GM12875 (cell line): ENCODE data around the gene CDC5L.

Experiments used
- H3K4me3 ChIP-seq: one replicate; pipeline ENCODE4 v1.5.1; 2011; ENCODE audit warnings: low read depth, low read length, control low read depth
- CTCF ChIP-seq: IDR thresholded peaks from 2 replicates; pipeline ENCODE4 v1.5.1; 2011; ENCODE audit warnings: low read depth, mild to moderate bottlenecking, control low read depth, inconsistent platforms, low read length, moderate library complexity, borderline replicate concordance; ENCODE audit not compliant: insufficient read depth

Gene CDC5L

GRCh38 chr6:44468835-44469234, 81.3 kb downstream of the CDC5L start:
- no peak overlapping the region for H3K4me3 ChIP-seq
- no peak for TF ChIP-seq CTCF

DNA sequence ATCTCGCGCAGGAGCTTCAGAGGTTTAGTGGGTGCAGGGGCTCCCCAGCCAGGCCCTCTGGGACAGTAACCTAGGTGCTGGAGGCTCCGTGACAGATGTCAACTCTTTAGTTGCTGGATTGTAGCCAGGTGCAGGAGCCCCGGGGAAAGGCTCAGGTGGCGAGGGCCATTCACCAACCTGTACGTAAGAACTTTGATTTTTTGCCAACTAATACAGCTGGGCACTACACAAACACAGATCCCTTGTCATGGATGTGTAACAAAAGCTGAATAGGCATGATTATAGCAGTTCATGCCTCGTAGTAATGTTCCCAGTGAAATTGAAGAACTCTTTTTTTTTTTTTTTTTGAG, 82.6 kb downstream of the CDC5L start:
- TF ChIP-seq CTCF = no peak
- no peak overlapping the region for H3K4me3 ChIP-seq

GRCh38 chr6:44470746-44471145, 83.2 kb downstream of the CDC5L start:
- TF ChIP-seq CTCF = no peak
- no peak overlapping the region for H3K4me3 ChIP-seq

DNA sequence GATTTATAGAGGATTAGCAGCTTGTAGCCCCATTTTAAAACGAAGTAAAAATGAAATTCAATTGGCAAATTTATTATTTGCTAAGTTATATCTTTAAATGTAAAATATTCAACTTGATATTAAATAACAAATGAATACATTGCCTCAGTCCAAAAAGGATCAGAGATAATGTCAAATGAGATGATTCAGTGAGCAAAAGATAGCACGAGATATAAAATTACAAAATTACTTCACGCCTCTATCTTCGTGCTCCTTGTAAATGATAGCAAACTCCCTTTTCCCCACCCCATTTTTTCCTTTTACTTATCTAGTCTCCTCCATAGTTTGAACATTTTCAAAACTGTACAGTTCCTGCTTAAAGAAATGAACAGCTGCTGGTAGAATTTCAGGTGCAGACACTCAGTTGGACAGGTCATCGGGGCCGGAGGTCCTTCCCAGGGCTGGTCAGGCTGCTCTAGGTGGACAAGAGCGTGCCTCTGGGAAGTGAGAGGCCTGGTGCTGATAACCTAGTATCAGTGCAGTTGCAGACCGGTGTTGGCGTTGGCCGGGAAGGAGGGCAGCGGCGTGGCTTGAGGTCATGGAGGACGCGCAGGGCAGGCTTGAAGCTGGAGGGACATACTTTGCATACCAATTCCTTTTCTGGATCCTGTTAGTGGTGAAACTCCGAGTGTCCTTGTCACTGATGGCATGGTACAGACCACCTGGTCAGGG, 83.9 kb downstream of the CDC5L start:
- no peak for TF ChIP-seq CTCF

GRCh38 chr6:44472250-44472945, 84.9 kb downstream of the CDC5L start:
- H3K4me3 ChIP-seq = no peak overlapping the region
- no peak for TF ChIP-seq CTCF

More for the DNA sequence above, 83.9 kb downstream of the CDC5L start:
- no peak overlapping the region for H3K4me3 ChIP-seq

- H3K4me3 ChIP-seq = no peak overlapping the region
- no peak for TF ChIP-seq CTCF
Measured at GRCh38 chr6:44473393-44474189, 86.1 kb downstream of the CDC5L start.
